Measurements from ENCODE around the gene B3GNT7. TPM values are rescaled to one million over a fixed set of nuclear protein-coding genes. Genes with fewer than 3 reads are reported as not detected.

Gene B3GNT7
- total and polyA plus RNA-seq, 2 of the 8 experiments (the other 6 are each of a cell fraction or from before 2014, with no cell fraction given), result 26.4 to 73.1 TPM

DNA sequence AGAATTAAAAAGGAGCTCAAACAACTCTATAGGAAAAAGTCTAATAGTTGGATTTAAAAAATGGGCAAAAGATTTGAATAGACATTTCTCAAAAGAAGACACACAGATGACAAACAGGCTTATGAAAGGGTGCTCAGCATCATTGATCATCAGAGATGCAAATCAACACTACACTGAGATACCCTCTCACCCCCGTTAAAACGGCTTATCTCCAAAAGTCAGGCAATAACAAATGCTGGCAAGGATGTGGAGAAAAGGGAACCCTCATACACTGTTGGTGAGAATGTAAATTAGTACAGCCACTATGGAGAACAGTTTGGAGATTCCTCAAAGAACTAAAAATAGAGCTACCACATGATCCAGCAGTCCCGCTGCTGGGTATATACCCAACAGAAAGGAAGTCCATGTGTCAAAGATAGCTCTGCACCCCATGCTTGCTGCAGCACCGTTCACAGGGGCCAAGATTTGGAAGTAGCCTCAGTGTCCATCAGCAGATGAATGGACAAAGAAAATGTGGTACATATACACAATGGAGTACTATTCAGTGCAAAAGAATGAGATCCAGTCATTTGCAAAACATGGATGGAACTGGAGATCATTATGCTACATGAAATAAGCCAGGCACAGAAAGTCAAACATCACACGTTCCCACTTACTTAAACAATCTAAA, 46.7 kb upstream of the B3GNT7 start:
- Histone ChIP-seq H3K79me1 (ENCODE audit: low read depth, low read length) (no peaks in the 10 kb centered on the region), H3K23ac (ENCODE audit: insufficient read length) (no peak overlapping the region), H3K79me2 (ENCODE audit: control insufficient read depth in 1 of 2, insufficient read depth in 2 of 2, low read length in 2 of 2) (no peaks in the 10 kb centered on the region), H3K36me3 (ENCODE audit: control insufficient read depth in 2 of 4, insufficient read depth in 4 of 4, low read length in 3 of 4) (no peaks in the 10 kb centered on the region; a peak in 1 of 8 replicates), H3K27ac (ENCODE audit: low read depth, low read length) (no peak overlapping the region), H3K9me3 (ENCODE audit: insufficient read depth in 2 of 2, low read depth in 1 of 2, low read length in 1 of 2) (no peaks in the 10 kb centered on the region), H3K27me3 (replicated peaks in 1 of 4; ENCODE audit: control insufficient read depth in 3 of 4, extremely low read depth in 1 of 4, insufficient read depth in 3 of 4, low read length in 3 of 4) (no peaks in the 10 kb centered on the region), H3K9ac (replicated peaks in 1 of 4; ENCODE audit: extremely low read depth in 1 of 4, low read depth in 3 of 4, low read length in 3 of 4) (no peak overlapping the region), H4K8ac (ENCODE audit: extremely low read depth, insufficient read depth, low read length) (no peak overlapping the region), H2BK5ac (ENCODE audit: low read depth, low read length) (no peak overlapping the region), H2BK20ac (ENCODE audit: low read length) (no peak overlapping the region), H3K18ac (ENCODE audit: extremely low read depth, low read length) (no peak overlapping the region), H3K4me2 (ENCODE audit: insufficient read depth in 1 of 2, low read depth in 2 of 2, low read length in 2 of 2) (no peak overlapping the region), H3K23me2 (ENCODE audit: low read depth, low read length) (no peaks in the 10 kb centered on the region; the same call in 1 of the 2 replicates), H2BK12ac (ENCODE audit: low read depth, low read length) (no peak overlapping the region), H3K14ac (ENCODE audit: insufficient read length) (no peak overlapping the region), H4K91ac (replicated peaks; ENCODE audit: insufficient read length, low read length) (no peak overlapping the region), H2AK5ac (ENCODE audit: low read depth, low read length) (no peak overlapping the region), H4K20me1 (replicated peaks in 1 of 2; ENCODE audit: control insufficient read depth in 1 of 2, insufficient read depth in 2 of 2, low read length in 2 of 2) (no peaks in the 10 kb centered on the region), H3K4me1 (replicated peaks in 1 of 4; ENCODE audit: control insufficient read depth in 3 of 4, insufficient read depth in 4 of 4, low read length in 3 of 4) (no peaks in the 10 kb centered on the region), H3K4ac (replicated peaks; ENCODE audit: insufficient read length, low read depth, low read length) (no peak overlapping the region), H2BK15ac (ENCODE audit: low read length) (no peak overlapping the region), H2BK120ac (replicated peaks; ENCODE audit: low read depth, low read length) (no peak overlapping the region), H3K4me3 (ENCODE audit: extremely low read depth in 1 of 4, insufficient read depth in 2 of 4, low read depth in 3 of 4, low read length in 4 of 4) (no peak overlapping the region), H4K5ac (ENCODE audit: insufficient read length, low read depth, low read length) (no peak overlapping the region), H2AFZ (ENCODE audit: low read length) (no peak overlapping the region), H3K56ac (replicated peaks; ENCODE audit: insufficient read length, low read depth, low read length) (no peak overlapping the region)
- TF ChIP-seq TAF7 (optimal IDR thresholded peaks at IDR 0.05; ENCODE audit: borderline replicate concordance, low read depth, low read length), result no peak
- no peak for TF ChIP-seq BACH1 (IDR thresholded peaks at IDR 0.05; ENCODE audit: low read length)
- no peak for TF ChIP-seq HDAC2 (IDR thresholded peaks at IDR 0.05; ENCODE audit: borderline replicate concordance in 1 of 2, low read depth in 2 of 2, low read length in 2 of 2)
- TF ChIP-seq CEBPB (IDR thresholded peaks at IDR 0.05; ENCODE audit: low read depth, low read length), result no peak
- TF ChIP-seq POLR2A (IDR thresholded peaks at IDR 0.05; ENCODE audit: control extremely low read depth in 1 of 2, low read depth in 2 of 2, low read length in 2 of 2), result no peak
- ChIA-PET CTCF (ENCODE audit: partially characterized antibody) (interaction anchor here (1.0 to 1.4 kb wide), 5 partner anchors 13 to 64 kb away, joined by 3 to 7 read pairs (median 3); no protein-coding TSS in a partner anchor), POLR2A (ENCODE audit: partially characterized antibody) (no interaction called here)
- FAIRE-seq (no peak), DNase-seq (ENCODE audit: low read depth in 1 of 2, low spot score in 2 of 2) (no peak)
- 93% methylated on average over 5 of the region's 5 CpGs; no CpG with 5 or more reads in 1 of the 2 experiments for WGBS, 2 experiments (ENCODE audit: extremely low coverage in 1 of 2, insufficient coverage in 1 of 2, insufficient read length in 1 of 2, insufficient replicate concordance in 2 of 2, low coverage in 1 of 2, low lambda C conversion rate in 2 of 2, missing lambda C conversion rate in 1 of 2)
